GM18870 (cell line): ENCODE measurements around the gene SINHCAF.
"Not testable (repeated sequence)": the region's sequence is repeated elsewhere in the genome, so short reads cannot be mapped to it uniquely, and the experiment has no call there.

Source experiments
- ATAC-seq: cut with Tn5 transposase; IDR thresholded peaks from one replicate; pipeline ENCODE4 v1.9.1; 2021; ENCODE audit warnings: moderate library complexity; ENCODE audit not compliant: unreplicated experiment

SINHCAF gene, protein sequence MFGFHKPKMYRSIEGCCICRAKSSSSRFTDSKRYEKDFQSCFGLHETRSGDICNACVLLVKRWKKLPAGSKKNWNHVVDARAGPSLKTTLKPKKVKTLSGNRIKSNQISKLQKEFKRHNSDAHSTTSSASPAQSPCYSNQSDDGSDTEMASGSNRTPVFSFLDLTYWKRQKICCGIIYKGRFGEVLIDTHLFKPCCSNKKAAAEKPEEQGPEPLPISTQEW

DNA sequence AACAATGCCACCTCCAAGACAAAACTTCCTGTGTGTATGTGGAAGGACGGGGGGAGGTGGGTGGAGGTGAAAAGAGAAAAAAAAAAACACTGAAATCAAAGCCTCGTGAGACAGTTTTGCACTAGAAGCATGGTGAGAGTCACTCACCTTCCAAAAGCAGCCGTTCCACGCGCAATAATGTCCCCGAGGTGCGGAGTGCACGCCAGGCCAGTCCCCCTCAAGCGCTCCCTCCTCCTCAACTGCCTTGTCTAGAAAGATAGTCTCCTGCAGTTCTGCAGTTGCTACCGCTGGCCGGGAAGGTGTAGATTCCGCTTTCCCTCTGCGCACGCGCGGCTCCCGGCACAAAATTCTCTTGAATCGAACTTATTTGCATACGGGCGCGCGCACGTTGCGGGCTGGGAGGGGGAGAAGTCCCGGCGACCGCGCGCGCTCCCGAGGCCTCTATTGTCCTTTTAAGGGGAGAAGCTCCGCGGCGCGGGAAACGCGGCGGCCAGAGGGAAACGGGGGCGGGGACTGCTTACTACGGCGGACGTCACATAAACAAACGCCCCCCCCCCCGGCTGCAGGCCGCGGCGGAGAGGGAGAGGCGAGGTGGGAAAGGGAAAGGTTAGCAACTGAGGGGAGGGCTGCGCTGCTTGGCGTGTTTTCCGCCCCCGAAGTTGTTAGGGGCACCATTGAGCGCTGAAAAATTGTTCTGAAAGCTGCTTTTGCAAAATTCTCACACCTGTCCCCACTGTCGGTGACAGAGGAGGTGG, at the start of gene SINHCAF:
TSS of gene SINHCAF (minus strand) at position 274 of the 755 bp plus-strand sequence. CDS start 27,946 bp downstream, outside the sequence.
- ATAC-seq, result peak; percentile 60

DNA sequence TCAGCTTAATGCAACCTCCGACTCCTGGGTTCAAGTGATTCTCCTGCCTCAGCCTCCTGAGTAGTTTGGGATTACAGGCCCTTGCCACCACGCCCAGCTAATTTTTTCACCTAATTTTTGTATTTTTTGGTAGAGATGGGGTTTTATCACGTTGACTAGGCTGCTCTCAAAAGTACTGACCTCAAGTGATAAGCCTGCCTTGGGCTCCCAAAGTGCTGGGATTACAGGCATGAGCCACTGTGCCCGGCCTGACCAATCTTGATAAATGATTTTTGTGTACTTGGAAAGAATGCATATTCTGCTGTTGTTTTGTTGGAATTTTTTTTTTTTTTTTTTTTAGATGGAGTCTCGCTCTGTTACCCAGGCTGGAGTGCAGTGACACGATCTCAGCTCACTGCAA, 49.5 kb upstream of the SINHCAF start:
- ATAC-seq, result not testable (repeated sequence)

DNA sequence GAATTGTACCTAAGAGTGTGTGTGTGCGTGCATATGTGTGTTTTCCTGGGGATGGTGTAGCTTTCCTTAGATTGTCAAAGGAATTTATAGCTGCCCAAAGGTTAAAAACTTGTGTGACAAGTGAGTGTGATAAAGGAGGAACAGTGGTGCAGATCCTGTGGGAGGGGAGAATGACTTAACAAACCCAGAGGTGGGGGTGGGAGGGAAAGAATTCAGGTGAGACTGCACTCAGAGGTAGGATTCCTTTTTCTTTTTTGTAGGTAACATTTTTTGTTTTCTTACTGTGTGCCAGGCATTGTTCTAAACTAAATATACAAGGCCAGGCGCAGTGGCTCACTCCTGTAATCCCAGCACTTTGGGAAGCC, 45.3 kb upstream of the SINHCAF start:
- no peak for ATAC-seq

DNA sequence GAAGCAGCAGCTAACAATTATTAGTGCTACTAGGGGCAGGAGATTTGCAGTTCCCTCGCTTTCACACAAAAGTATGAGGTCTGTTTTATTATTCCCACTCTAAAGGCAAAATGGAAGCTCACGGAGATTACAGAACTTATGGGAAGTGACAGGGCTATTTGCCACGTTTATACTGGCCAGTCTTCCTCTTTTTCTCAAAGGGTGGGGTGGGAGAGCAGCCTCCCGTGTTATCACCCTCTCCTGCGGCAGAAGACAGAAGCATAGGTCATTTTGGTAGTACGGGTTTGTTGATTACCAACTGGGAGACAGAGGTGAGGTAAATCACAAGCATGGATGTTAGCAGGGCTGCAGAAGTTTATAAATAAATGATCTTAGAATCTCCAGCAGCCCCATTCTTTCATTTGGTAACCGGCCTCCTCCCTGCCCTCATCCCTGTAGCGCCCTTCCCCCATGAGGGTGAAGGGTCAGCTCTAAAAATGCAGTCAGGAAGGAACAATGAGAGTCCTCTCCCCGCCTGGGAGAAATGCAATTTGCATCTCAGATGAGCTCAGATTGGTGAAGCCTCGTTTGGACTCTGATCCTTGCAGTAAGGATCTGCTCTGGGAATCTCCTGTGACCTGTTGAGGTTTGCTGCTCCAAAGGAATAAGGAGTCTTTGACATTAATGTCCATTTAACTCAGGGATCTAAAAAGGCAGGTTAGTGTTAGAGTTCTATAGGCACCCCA, 44.7 kb upstream of the SINHCAF start:
- no peak for ATAC-seq

DNA sequence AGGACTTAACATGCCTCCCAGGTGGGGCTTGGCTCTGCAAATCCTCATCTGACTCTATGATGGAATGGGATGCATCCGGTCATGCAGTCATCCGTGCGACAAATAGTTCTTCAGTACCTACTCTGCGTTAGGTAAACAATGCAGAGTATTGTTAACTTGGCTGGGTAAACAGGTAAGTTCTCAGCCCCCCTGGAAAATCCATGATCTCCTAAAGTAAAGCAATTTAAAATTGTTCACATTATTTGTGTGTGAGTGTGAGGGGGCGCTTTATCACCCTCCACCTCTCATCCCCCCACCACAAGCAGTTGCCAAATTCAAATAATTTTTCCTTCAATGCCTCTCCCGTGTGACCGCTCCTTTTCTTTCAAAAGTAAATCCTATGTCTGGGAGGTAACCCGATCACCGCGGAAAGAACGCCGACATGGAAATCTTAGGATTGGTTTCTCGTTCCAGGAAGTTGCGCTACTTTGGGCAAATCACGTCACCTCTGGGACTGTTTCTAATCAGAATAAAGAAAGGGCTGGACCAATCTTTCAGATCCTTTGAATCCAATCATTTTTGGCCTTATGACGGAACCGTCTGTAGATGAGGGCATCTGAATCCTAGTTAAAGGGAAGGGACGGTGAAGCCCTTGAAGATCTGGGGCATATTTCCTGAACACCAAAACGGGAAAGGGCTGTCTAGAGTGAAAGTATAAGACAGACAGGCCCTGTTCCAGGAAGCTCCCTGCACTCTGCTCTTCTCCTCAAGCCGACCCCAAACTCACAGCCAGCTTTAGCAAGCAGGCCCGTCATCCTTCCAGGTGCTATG, 44.0 kb upstream of the SINHCAF start:
- ATAC-seq, result no peak

DNA sequence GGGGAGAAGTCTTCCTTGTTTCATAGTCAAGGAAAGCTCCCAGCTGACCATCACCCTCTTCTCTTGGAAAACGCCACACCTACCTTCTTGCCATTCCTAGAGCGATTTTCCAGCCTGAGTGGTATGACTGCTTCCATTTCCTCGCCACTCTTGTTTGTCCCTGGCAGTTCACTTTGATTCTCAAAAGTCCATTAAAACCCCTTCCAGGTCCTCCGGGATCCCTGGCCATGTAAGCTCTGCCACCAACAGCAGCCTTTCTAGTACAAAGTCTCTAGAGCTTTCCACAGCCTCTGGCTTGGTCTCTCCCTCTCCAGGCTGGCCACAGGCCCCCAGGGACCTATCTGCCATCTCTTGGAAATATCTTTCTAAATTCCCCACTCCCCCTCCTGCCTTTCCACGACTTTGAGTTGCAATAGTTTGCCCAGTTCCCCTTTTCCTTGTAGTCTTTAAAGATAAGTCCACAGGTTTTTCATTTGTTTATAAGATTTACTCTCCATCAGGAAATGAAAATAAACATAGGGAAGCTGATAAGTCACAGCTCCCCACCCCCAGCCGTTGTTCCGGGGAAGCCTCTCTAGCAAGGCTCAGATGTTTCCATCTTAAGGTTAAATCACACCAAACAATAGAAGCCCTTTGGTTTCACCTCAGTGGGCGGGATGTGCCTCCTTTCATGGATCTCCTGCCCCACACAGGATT, 42.9 kb upstream of the SINHCAF start:
- ATAC-seq, result no peak

DNA sequence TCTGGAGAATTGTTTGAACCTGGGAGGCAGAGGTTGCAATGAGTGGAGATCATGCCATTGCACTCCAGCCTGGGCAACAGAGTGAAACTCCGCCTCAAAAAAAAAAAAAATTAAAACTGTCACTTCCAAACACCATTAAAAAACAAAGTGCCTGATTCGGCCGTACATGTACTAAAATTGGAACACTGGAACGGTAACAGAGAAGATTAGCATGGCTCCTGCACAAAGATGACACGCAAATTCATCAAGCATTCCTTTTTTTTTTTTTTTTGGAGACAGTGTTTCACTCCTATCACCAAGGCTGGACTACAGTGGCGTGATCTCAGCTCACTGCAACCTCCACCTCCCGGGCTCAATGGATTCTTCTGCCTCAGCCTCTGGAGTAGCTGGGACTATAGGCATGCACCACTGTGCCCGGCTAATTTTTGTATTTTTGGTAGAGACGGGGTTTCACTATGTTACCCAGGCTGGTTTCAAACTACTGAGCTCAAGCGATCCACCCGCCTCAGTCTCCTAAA, 40.2 kb upstream of the SINHCAF start:
- ATAC-seq, result no peak

DNA sequence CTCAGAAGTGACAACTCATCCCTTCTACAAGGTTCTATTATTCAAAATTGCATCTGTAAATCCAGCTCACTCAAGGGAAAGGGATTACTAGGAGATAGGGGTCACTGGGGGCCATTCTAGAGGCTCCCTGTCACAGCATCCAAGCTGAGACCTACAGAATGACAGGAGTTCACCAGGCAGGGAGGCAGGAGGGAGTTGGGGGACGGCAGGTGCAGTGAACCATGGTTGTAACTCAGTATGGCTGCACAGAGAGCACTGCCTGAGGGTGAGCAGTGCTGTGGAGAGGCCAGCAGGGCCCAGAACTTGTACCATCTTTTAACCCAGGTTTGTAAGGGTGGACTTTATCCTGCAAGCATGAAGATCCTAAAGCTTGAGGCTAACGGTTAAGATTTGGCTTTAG, 37.9 kb upstream of the SINHCAF start:
- no peak for ATAC-seq

DNA sequence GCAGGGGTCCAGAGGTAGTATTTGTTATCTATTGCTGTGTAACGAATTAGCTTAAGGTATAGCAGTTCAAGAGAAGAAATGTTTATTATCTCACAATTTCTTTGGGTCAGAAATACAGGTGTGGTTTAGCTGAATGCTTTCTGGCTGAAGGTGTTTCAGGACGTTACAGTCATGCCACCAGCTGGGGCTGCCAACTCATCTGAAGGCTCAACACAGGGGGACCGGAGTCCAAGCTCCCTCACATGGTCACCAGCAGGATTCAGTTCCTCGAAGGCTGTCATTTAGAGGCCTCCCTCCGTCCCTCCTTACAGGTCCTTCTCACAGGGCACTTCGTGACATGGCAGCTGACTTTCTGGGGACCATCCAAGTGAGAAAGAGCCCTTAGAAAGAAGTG, 37.5 kb upstream of the SINHCAF start:
- ATAC-seq, result no peak

DNA sequence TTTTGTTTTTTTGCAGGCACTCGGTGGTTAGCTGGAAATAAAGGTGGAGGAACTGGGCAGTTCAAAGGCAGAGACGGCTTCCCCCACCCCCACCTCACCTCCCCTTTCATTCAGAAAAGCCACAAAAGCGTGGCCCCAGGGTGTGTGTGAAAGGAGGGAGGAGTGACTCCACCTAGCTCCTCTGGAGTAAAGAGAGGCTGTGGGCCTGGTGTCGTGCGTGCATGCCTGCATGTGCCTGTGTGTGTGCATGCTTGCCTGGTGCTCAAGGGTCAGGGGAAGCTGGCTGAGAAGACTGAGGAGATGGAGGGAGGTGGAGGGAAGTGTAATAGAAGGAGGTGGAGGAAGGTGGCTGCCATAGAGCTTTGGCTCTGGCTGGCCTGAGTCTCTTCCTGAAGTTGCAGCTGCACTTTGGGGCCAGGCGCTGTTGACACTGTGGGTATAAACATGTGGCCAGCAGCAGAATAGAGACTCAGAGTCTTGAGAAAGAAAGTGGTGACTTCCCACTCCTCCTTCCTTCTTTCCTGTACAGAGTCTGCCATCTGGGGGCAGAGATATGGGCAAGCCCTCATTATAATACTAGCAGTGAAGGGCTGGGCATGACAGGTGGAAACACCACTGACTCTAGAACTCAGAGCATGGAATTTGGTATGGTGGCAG, 36.9 kb upstream of the SINHCAF start:
- ATAC-seq, result peak; percentile 76

DNA sequence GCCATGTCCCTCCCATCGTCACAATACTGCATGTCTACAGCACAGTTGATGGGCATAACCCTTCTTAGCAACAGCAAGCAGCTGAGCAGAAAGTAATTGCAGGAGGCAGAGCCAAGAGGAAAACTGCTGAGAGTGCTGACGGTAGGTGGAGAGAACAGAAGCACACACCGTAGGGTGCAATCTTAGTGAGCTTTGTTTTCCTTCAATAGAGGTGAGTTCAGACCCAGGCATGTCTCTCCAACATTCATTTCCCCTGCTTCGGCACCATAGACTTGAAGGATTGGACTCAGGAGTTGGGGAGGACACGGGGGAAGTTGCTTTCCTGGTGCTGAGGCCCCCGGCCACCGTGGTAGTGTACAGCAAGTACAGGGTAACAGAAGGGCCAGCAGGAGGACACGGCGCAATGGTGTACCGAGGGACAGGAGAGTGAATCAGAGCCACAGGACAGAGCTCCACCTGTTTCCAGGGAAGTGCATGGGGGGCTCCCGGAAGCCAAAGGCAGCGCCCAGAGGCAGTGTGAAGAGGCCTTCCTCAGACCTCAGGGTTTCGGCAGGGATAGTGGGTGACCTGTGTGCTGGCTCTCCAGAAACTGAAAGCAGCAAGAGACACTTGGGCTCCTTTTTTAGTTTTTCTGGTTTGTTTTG, 36.3 kb upstream of the SINHCAF start:
- ATAC-seq, result peak; percentile 32

DNA sequence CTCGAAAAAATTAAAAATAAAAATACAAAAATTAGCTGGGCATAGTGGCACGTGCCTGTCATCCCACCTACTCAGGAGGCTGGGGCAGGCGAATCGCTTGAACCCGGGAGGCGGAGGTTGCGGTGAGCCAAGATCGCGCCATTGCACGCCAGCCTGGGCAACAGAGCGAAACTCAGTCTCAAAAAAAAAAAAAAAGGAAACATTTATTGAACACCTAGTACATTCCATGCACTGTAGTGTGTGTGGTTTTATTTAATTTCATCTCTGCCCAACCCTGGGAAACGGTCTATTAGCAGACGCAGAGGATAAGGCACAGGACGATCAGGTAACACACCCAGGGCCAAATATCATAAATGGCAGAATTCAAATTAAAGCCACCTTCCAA, 35.8 kb upstream of the SINHCAF start:
- no peak for ATAC-seq

DNA sequence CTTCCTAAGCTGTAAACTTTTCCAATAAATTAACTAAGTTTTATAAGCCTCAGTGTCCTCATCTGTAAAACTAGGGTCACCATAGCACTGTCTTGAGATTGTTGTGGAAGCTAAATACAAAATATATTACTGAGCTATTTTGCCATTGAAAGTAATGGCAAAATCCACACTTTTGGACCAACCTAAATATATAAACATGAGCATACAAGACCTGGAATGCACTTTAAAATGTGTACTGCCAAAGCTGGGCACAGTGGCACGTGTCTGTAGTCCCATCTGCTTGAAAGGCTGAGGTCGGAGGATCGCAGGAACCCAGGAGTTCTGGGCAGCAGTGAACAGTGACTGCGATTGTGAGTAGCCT, 29.8 kb upstream of the SINHCAF start:
- ATAC-seq, result no peak

DNA sequence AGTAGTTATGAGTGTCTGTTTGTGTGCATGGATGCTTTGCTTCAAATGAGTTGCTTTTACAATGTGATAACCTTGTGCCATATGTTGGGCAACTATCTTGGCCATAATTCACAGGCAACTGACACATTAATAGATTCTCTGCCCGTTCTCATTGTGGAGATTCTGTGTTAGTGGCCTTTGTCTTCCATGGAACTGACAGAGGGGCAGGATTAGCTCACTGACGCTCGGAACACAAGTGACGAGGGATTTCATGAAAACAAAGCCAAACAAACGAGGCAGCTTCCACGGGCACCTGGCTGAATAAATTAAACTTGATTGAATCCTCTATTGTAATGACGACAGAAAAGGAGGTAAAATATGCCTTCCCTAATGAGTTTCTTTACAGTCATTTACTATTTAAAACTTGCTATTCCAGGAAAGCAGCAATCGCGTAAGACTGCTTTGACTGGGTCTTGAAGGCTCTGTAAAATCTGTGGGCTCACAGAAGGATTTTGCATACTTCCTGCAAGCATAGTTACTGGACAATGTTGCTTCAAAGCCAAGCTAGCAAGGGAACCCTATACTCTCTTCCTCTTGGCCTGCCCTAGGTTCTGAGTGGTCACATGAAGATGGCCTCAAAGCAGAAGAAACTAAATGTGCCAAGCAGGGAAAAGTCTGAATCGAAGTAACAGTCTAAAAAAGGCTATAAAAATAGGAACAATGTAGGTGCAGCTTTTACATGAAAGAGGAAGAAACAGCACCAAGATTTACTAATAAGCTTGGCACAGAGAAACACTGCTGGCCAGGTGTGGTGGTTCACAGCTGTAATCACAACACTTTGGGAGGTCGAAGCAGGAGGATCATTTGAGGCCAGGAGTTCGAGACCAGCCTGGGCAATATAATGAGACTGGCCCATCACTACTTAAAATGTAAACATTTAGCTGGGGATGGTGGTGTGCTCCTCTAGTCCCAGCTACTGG, 28.1 kb upstream of the SINHCAF start:
- no peak for ATAC-seq

DNA sequence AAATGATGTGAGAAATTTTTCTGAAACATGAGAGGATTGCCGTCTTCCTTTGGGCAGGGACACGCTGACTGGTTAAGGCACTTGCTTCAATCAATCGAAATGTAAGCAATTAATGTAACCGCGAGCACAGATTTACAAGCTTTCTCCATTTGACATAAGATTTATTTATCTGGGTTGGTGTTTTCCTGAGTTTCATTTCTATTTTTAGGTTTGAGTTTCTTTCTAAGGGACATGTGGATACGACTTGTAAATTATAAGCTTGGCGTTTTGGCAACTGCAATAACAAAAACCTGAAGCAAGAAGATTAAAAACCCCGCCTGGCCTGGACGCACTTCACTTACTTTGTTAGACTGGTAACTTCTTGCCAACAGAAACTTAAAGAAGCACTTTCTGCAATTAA, 20.3 kb upstream of the SINHCAF start:
- ATAC-seq, result no peak

DNA sequence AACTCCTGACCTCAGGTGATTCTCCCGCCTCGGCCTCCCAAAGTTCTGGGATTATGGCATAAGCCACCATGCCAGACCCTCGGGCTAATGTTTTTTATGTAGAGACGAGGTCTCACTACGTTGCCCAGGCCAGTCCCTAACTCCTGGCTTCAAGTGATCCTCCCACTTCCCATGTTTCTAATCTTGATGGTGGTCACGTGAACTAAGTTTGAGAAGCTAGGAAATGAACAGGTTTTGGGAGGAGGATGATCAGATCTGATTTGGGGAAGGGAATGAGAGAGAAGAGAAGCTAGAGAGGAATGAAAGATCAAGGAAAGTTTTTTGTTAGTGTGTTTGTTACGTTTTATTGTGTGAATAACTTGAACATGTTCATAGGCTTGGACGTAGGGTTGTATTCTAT, 17.2 kb upstream of the SINHCAF start:
- ATAC-seq, result no peak

DNA sequence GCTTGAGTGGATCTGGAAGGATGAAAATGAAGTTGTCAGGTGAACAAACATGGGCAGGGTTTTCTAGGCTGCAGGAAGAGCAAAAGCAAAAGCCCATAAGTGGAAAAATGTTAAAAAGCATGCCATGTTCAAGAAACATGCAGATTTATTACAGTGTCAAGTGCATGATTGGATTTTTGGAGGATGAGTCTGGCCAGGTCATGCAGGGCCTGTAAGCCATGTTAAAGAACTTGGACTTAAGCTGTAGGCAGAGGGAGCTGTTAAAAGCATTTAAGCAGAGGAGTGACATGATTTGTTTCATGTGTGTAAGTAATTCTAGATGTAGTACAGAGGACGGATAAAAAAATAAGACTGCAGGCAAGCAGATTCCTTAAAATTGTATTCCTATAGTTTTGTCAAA, 16.3 kb upstream of the SINHCAF start:
- ATAC-seq, result no peak

DNA sequence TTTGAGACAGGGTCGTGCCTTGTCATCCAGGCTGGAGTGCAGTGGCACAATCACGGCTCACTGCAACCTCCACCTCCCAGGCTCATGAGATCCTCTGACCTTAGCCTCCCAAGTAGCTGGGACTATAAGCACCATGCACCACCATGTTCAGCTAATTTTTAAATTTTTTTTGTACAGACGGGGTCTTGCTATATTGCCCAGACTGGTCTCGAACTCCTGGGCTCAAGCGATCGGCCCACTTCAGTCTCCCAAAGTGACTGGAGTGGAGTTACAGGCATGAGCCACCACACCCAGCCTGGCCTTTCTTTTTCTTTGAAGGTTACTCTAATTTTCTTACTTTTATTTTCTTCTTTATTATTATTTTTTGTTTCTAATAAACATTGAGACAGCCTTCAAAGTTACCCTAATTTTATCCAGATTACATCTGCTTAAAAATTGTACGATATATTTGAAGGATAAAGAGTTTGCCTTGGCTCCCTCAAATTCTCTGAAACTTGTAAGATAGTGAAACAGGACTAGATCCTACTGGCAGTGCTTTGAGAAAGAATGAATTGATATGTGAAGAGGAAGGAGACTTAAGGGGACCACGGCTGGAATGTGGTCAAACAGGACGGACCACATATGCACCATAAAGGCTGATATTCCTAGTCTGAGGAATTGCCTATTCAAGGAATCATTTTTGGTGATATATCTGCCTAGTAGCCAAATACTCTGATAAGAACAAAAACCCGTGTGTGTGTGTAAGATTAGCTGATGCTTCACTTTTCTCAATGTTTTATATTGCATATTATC, 14.1 kb upstream of the SINHCAF start:
- ATAC-seq, result no peak
